Left lung (tissue), 10 donors: ENCODE measurements around the gene CEP120. TPM values are rescaled to one million over a fixed set of nuclear protein-coding genes. Genes with fewer than 3 reads are reported as not detected.
"Not testable (repeated sequence)": the region's sequence is repeated elsewhere in the genome, so short reads cannot be mapped to it uniquely, and the experiment has no call there.

Experiments used
- ATAC-seq: fragments of 200-7000 bp; cut with Tn5 transposase; one replicate; pipeline ENCODE4 v1.9.1; 2020; ENCODE audit warnings: moderate library complexity
- DNase-seq, 4 donors: peaks; one replicate each; pipeline ENCODE4 v3.0.0-alpha.2; 2013 to 2020
- H3K27ac ChIP-seq, 2 donors: fragments of 200-600 bp; sonication (generic) in 1 of 2; one replicate each; pipeline versions ENCODE4 v1.5.0 to v1.8.0; 2020 to 2021
- H3K27me3 ChIP-seq, 2 donors: fragments of 200-600 bp; sonication (generic) in 1 of 2; one replicate each; pipeline versions ENCODE4 v1.5.0 to v1.8.0; 2020 to 2021
- H3K36me3 ChIP-seq, 2 donors: fragments of 200-600 bp; sonication (generic) in 1 of 2; one replicate each; pipeline versions ENCODE4 v1.5.0 to v1.8.0; 2020 to 2021
- H3K4me1 ChIP-seq, 2 donors: fragments of 200-600 bp; one replicate each; pipeline ENCODE4 v1.8.0; 2021
- H3K4me3 ChIP-seq, 2 donors: fragments of 200-600 bp; sonication (generic) in 1 of 2; one replicate each; pipeline versions ENCODE4 v1.5.0 to v1.8.0; 2020 to 2021; ENCODE audit warnings: mild to moderate bottlenecking in 1 of 2
- H3K9me3 ChIP-seq, 2 donors: fragments of 200-600 bp; sonication (generic) in 1 of 2; one replicate each; pipeline versions ENCODE4 v1.5.0 to v1.8.0; 2020 to 2021
- intact Hi-C, 2 donors: fragments of 100-400 bp; cut with DNase I; formaldehyde crosslinking; loops; one replicate each; pipeline versions ENCODE4 v1.11.2 to v1.14.2; 2022
- polyA plus RNA-seq, 6 donors: library from polyadenylated mRNA; unstranded; fragments of 120-200 nt; gene quantifications; one replicate each; pipeline ENCODE4 v1.2.1, GENCODE V29; 2013; ENCODE audit not compliant: insufficient read length in 6 of 6
- total RNA-seq, 2 donors: library from RNA; stranded (reverse); fragmentation: NEBNext Ultra II Directional; extraction: Animal tissue kit (Norgen Biotek cat#: 25700); gene quantifications; one replicate each; pipeline ENCODE4 v1.2.1, GENCODE V29; 2021
- TF ChIP-seq, protein P1 (sequence below), 2 donors: fragments of 200-600 bp; sonication (generic) in 1 of 2; IDR thresholded peaks; one replicate each; pipeline versions ENCODE4 v1.5.0 to v1.8.0; 2021; ENCODE audit warnings: antibody characterized with exemption in 2 of 2
- donor health status: DM: no; HTN: yes; CAD: no.
- donor health status: DM: no; HTN: no; CAD: no.

CEP120 gene
- total and polyA plus RNA-seq, 8 donors, result 14.2 to 28.2 (median 25.2) TPM

GRCh38 chr5:123412206-123412605 is 11.0 kb downstream of the CEP120 start:
- H3K4me3 ChIP-seq, result no peak overlapping the region
- H3K27ac ChIP-seq, result no peak overlapping the region
- intact Hi-C loops, result no loop called here
- no peaks in the 10 kb centered on the region for H3K4me1 ChIP-seq
- DNase-seq, result no peak
- no peaks in the 10 kb centered on the region for H3K9me3 ChIP-seq
- no peaks in the 10 kb centered on the region for H3K27me3 ChIP-seq
- peaks cover 0 to 58% of the 10 kb centered on the region in 2 donors for H3K36me3 ChIP-seq
- no peak for ATAC-seq
- TF ChIP-seq, protein P1, sequence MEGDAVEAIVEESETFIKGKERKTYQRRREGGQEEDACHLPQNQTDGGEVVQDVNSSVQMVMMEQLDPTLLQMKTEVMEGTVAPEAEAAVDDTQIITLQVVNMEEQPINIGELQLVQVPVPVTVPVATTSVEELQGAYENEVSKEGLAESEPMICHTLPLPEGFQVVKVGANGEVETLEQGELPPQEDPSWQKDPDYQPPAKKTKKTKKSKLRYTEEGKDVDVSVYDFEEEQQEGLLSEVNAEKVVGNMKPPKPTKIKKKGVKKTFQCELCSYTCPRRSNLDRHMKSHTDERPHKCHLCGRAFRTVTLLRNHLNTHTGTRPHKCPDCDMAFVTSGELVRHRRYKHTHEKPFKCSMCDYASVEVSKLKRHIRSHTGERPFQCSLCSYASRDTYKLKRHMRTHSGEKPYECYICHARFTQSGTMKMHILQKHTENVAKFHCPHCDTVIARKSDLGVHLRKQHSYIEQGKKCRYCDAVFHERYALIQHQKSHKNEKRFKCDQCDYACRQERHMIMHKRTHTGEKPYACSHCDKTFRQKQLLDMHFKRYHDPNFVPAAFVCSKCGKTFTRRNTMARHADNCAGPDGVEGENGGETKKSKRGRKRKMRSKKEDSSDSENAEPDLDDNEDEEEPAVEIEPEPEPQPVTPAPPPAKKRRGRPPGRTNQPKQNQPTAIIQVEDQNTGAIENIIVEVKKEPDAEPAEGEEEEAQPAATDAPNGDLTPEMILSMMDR (IDR thresholded peaks at IDR 0.05), result no peak

DNA sequence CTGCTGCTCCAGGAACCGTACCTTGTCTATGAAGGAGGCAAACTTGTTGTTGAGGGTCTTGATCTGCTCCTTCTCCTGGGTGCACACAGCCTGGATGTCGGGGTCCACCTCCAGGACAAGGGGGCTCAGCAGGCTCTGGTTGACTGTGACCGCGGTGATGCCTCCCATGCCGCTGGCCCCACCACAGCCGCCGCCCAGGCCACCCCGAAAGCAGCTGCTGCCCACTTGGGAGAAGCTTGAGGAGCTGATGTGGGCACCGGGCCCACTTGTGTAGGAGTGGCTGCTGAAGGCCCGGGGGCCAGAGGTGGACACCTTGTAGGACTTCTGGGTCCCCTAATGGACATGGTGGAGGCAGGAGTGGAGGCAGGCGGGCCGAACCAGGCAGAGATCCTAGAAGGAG is 21.2 kb downstream of the CEP120 start:
- H3K4me3 ChIP-seq, H3K9me3 ChIP-seq, H3K27ac ChIP-seq, ATAC-seq, H3K27me3 ChIP-seq, intact Hi-C loops, H3K4me1 ChIP-seq: not testable (repeated sequence)
- DNase-seq, result peak in 1 of 4 donors; percentile 56
- H3K36me3 ChIP-seq, result peaks cover 0 to 65% of the 10 kb centered on the region in 2 donors

DNA sequence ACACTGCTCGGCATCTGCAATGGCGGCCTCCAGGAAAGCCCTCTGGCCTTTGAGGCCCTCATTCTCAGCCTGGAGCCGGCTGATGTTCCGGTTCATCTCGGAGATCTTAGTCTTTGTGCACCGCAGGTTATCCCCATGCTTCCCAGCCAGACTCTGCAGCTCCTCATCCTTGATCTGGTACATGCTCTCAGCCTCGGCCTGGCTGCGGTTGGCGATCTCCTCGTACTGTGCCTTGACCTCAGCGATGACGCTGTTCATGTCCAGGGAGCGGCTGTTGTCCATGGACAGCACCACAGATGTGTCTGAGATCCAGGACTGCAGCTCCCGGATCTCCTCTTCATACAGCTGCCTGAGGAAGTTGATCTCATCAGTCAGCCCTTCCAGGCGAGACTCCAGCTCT is 21.9 kb downstream of the CEP120 start:
- Histone ChIP-seq H3K9me3 (no peaks in the 10 kb centered on the region), H3K4me3 (no peak overlapping the region), H3K27me3 (no peaks in the 10 kb centered on the region), H3K27ac (no peak overlapping the region), H3K36me3 (peaks cover 0 to 71% of the 10 kb centered on the region in 2 donors), H3K4me1 (no peaks in the 10 kb centered on the region)
- no peak for ATAC-seq
- intact Hi-C loops, result no loop called here
- DNase-seq, result peak in 1 of 4 donors; percentile 60
- TF ChIP-seq, protein P1 (IDR thresholded peaks at IDR 0.05), result no peak

- intact Hi-C loops, ATAC-seq, H3K27me3 ChIP-seq, H3K9me3 ChIP-seq, H3K4me3 ChIP-seq, H3K4me1 ChIP-seq, H3K27ac ChIP-seq: not testable (repeated sequence)
- peak in 1 of 4 donors; percentile 59 for DNase-seq
- H3K36me3 ChIP-seq, result peaks cover 0 to 71% of the 10 kb centered on the region in 2 donors
These were observed 22.3 kb downstream of the CEP120 start for GRCh38 chr5:123400870-123401291.

DNA sequence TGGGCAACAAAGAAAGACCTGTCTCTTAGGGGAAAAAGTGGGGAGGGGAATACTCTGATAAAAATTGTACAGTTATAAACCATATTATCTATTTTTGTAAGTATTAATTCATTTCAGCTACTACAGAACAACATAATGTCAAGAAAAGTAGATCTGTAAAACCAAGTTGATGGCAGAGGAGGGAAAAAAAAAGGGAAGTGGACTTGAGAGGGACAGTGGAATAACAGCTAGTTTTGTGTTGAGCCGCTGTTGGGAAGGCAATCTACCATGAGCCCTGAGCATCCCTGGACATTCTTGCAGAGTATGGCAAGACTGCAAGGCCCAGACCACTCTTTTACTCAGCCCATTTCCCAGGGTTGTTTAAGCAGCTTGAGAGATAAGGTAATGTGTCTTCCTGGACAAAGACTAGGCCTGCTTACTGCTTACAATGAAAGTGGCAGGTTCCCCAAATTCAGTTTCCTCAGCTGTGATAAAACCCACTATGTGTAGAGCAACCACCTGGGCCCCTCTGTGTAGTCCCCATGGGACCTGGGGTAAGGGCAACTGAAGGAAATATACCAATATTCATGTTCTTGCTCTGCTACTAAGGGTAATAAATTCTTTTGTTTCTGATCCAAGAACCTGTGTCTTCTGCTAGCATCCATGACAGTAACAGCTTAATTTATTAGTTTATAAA is 25.0 kb downstream of the CEP120 start:
- H3K4me3 ChIP-seq, result no peak overlapping the region
- H3K36me3 ChIP-seq, result peaks cover 0 to 56% of the 10 kb centered on the region in 2 donors
- intact Hi-C loops, result no loop called here
- DNase-seq (no peak), ATAC-seq (no peak)
- TF ChIP-seq, protein P1 (IDR thresholded peaks at IDR 0.05), result no peak
- H3K27me3 ChIP-seq, result no peaks in the 10 kb centered on the region
- H3K27ac ChIP-seq, result no peak overlapping the region
- H3K4me1 ChIP-seq, result no peaks in the 10 kb centered on the region
- no peaks in the 10 kb centered on the region for H3K9me3 ChIP-seq

DNA sequence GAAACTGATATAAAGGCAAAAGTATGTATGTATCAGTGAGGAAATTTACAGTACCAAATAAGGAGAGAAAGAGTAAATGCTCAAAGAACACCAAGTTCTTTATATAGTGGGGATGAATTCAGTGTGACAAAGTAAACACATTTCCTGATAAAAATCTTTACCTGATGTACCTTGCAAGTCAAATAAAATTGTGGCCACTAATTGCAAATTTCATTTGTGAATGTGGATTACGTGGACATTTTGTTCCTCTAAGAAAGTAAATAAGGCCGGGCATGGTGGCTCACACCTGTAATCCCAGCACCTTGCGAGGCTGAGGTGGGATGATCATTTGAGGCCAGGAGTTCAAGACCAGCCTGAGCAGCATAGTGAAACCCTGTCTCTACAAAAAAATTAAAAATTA is 25.7 kb downstream of the CEP120 start:
- Histone ChIP-seq H3K4me3 (no peak overlapping the region), H3K4me1 (no peaks in the 10 kb centered on the region), H3K36me3 (peaks cover 0 to 56% of the 10 kb centered on the region in 2 donors), H3K9me3 (no peaks in the 10 kb centered on the region), H3K27ac (no peak overlapping the region), H3K27me3 (no peaks in the 10 kb centered on the region)
- intact Hi-C loops, result no loop called here
- DNase-seq (no peak), ATAC-seq (no peak)
- TF ChIP-seq, protein P1 (IDR thresholded peaks at IDR 0.05), result no peak
